HepG2 (cell line): Measurements from ENCODE around the gene GRIN2C. TPM values are rescaled to one million over a fixed set of nuclear protein-coding genes. Genes with fewer than 3 reads are reported as not detected.

Experiments used
- ATAC-seq: fragments of 200-7000 bp; cut with Tn5 transposase; 3 replicates; pipeline ENCODE4 v1.9.1; 2020; ENCODE audit warnings: mild to moderate bottlenecking, moderate library complexity
- BruUV-seq: library from RNA; stranded (reverse); fragments of 400-500 nt; replicated peaks from 2 replicates; lab custom pipeline; 2021; lab: Mats Ljungman, UMichigan
- CTCF ChIA-PET: fragments of 300-600 bp; formaldehyde crosslinking; extraction: SDS; loops from one replicate; lab custom pipeline; 2021; ENCODE audit warnings: low total read pairs, inconsistent platforms, low intra/inter-chr PET ratio; lab: Yijun Ruan, JAX
- POLR2A ChIA-PET: fragments of 350-600 bp; sonication (Branson Sonifier 250); formaldehyde crosslinking; loops from one replicate; lab custom pipeline; 2020; ENCODE audit warnings: antibody characterized with exemption, inconsistent platforms; lab: Yijun Ruan, JAX
- DNase-seq: peaks from one replicate; pipeline ENCODE4 v3.0.0-alpha.2; 2015; ENCODE audit warnings: low spot score
- FAIRE-seq: peaks from 3 replicates; lab custom pipeline; 2011; peaks lifted over from hg19 to GRCh38; lab: Jason Lieb, UNC
- H2AFZ ChIP-seq: one replicate; pipeline ENCODE4 v1.6.1; 2011; ENCODE audit warnings: low read length, inconsistent platforms
- H3K27ac ChIP-seq: fragments of 300-600 bp; 3 replicates; pipeline ENCODE4 v1.8.0; 2011; ENCODE audit warnings: mixed run types, mild to moderate bottlenecking, mixed read lengths, low read length, inconsistent platforms; ENCODE audit not compliant: insufficient read depth; ENCODE audit errors: extremely low read length
- H3K27me3 ChIP-seq, 2 experiments: fragments of 200-600 bp in 1 of 2; 2 replicates in 1 of 2; 3 replicates in 1 of 2; pipeline versions ENCODE4 v1.6.0 to v1.8.0; 2011; ENCODE audit warnings: low read length in 2 of 2, mild to moderate bottlenecking in 2 of 2, moderate library complexity in 2 of 2, inconsistent platforms in 1 of 2; ENCODE audit not compliant: insufficient read depth in 2 of 2, control insufficient read depth in 1 of 2
- H3K36me3 ChIP-seq, 2 experiments: fragments of 200-600 bp in 1 of 2; replicated peaks in 1 of 2; 2 replicates in 1 of 2; 3 replicates in 1 of 2; pipeline versions ENCODE4 v1.5.1 to v1.8.0; 2011; ENCODE audit warnings: low read length in 2 of 2, inconsistent platforms in 1 of 2; ENCODE audit not compliant: insufficient read depth in 2 of 2, control insufficient read depth in 1 of 2
- H3K4me1 ChIP-seq: 2 replicates; pipeline ENCODE4 v1.5.1; 2012; ENCODE audit warnings: low read length, inconsistent platforms; ENCODE audit not compliant: insufficient read depth
- H3K4me2 ChIP-seq: 2 replicates; pipeline ENCODE4 v1.6.0; 2011; ENCODE audit warnings: low read depth, low read length, inconsistent platforms
- H3K4me3 ChIP-seq, 3 experiments: fragments of 200-600 bp in 1 of 3; sonication (generic), shearing (Covaris generic) in 1 of 3; replicated peaks in 1 of 3; 2 replicates each; pipeline ENCODE4 v1.5.1; 2011 to 2016; ENCODE audit warnings: low read length in 3 of 3, inconsistent platforms in 2 of 3, low read depth in 2 of 3, mild to moderate bottlenecking in 2 of 3, control low read depth in 1 of 3, mixed read lengths in 1 of 3; ENCODE audit not compliant: insufficient read depth in 1 of 3
- H3K79me2 ChIP-seq: one replicate; pipeline ENCODE4 v1.6.1; 2011; ENCODE audit warnings: low read length, inconsistent platforms; ENCODE audit not compliant: insufficient read depth
- H3K9ac ChIP-seq: 2 replicates; pipeline ENCODE4 v1.6.0; 2011; ENCODE audit warnings: mild to moderate bottlenecking, low read depth, low read length, inconsistent platforms; ENCODE audit not compliant: insufficient read depth
- H3K9me3 ChIP-seq: 2 replicates; pipeline ENCODE4 v1.5.1; 2012; ENCODE audit warnings: mild to moderate bottlenecking, low read length
- H4K20me1 ChIP-seq: 2 replicates; pipeline ENCODE4 v1.6.0; 2011; ENCODE audit warnings: inconsistent platforms, mild to moderate bottlenecking, low read length, moderate library complexity; ENCODE audit not compliant: insufficient read depth
- CBFB ChIP-seq: sonication (generic); formaldehyde crosslinking; IDR thresholded peaks from 2 replicates; pipeline ENCODE4 v1.4.0; 2020; ENCODE audit warnings: missing genetic modification reagents
- CC2D1A ChIP-seq: sonication (generic); formaldehyde crosslinking; IDR thresholded peaks from 2 replicates; pipeline ENCODE4 v1.8.1; 2023; ENCODE audit warnings: mild to moderate bottlenecking, missing genetic modification reagents
- CERS6 ChIP-seq: sonication (generic); formaldehyde crosslinking; IDR thresholded peaks from 2 replicates; pipeline ENCODE4 v1.5.0; 2020; ENCODE audit warnings: missing genetic modification reagents
- DNMT1 ChIP-seq: sonication (generic); formaldehyde crosslinking; IDR thresholded peaks from 2 replicates; pipeline ENCODE4 v1.5.1; 2020; ENCODE audit warnings: mild to moderate bottlenecking, missing genetic modification reagents
- PRDM15 ChIP-seq: sonication (generic); formaldehyde crosslinking; IDR thresholded peaks from 2 replicates; pipeline ENCODE4 v1.4.0; 2020; ENCODE audit warnings: missing genetic modification reagents
- RNF219 ChIP-seq: sonication (generic); formaldehyde crosslinking; IDR thresholded peaks from 2 replicates; pipeline ENCODE4 v1.5.0; 2020; ENCODE audit warnings: mild to moderate bottlenecking, missing genetic modification reagents
- TRAFD1 ChIP-seq: sonication (generic); formaldehyde crosslinking; IDR thresholded peaks from 2 replicates; pipeline ENCODE4 v1.5.1; 2020; ENCODE audit warnings: missing genetic modification reagents, mild to moderate bottlenecking, borderline replicate concordance
- WIZ ChIP-seq: sonication (generic); formaldehyde crosslinking; IDR thresholded peaks from 2 replicates; pipeline ENCODE4 v1.5.1; 2020; ENCODE audit warnings: mild to moderate bottlenecking, missing genetic modification reagents
- ZBTB14 ChIP-seq: sonication (generic); formaldehyde crosslinking; IDR thresholded peaks from 2 replicates; pipeline ENCODE4 v1.4.0; 2020; ENCODE audit warnings: missing genetic modification reagents
- ZNF572 ChIP-seq: sonication (generic); formaldehyde crosslinking; IDR thresholded peaks from 2 replicates; pipeline ENCODE4 v1.5.1; 2020; ENCODE audit warnings: mild to moderate bottlenecking, missing genetic modification reagents
- ZNF576 ChIP-seq: sonication (generic); formaldehyde crosslinking; IDR thresholded peaks from 2 replicates; pipeline ENCODE4 v1.4.0; 2020; ENCODE audit warnings: mild to moderate bottlenecking, missing genetic modification reagents
- ZNF660 ChIP-seq: sonication (generic); formaldehyde crosslinking; IDR thresholded peaks from 2 replicates; pipeline ENCODE4 v1.5.1; 2020; ENCODE audit warnings: mild to moderate bottlenecking, low read depth, missing genetic modification reagents, borderline replicate concordance
- whole genome bisulfite sequencing: methylation state at CpG from one replicate; pipeline ENCODE4 v1.1.6; 2017; ENCODE audit warnings: low lambda C conversion rate; 5-methylcytosine and 5-hydroxymethylcytosine counted together
- in situ Hi-C: cut with HindIII; loops from 2 replicates; pipeline ENCODE4 v1.10.0; 2017; ENCODE audit warnings: low pct_unique_long_range_greater_than_20kb; ENCODE audit not compliant: extremely low pct_ligation_motif_present
- intact Hi-C: fragments of 100-400 bp; cut with micrococcal nuclease; formaldehyde crosslinking; loops from one replicate; pipeline ENCODE4 v1.10.0; 2022; ENCODE audit not compliant: unreplicated experiment
- polyA plus RNA-seq, 8 experiments: library from polyadenylated mRNA; depleted of rRNA in 3 of 8; stranded (reverse) in 7 of 8; unstranded in 1 of 8; fragments of >200 nt; fragmentation: Illumina TruSeq in 4 of 8; extraction: Trizol in 4 of 8; gene quantifications; 2 replicates each; pipeline versions ENCODE4 v1.2.1 to v1.2.3, GENCODE V29; 2011 to 2016; ENCODE audit warnings: low read depth in 4 of 8, missing spikeins in 1 of 8, mixed read lengths in 1 of 8; ENCODE audit not compliant: insufficient read depth in 1 of 8
- total RNA-seq, 5 experiments: library from RNA; depleted of rRNA; stranded (reverse); fragments of >200 nt; fragmentation: Illumina TruSeq; extraction: Trizol; gene quantifications; 2 replicates each; pipeline ENCODE4 v1.2.3, GENCODE V29; 2016; ENCODE audit warnings: low read depth in 1 of 5

The GRIN2C gene
- total and polyA plus RNA-seq, 2 of the 13 experiments (the other 11 are each of a cell fraction or from before 2014, with no cell fraction given), result 0.03 to 0.11 TPM

- in situ Hi-C loops (no loop called here), intact Hi-C loops (no loop called here)
- no peaks in the 10 kb centered on the region for H3K36me3 ChIP-seq
- WGBS, result 69% methylated on average over 6 of the region's 7 CpGs
- ChIA-PET POLR2A (interaction anchor here (0.6 to 2.4 kb wide), 2 partner anchors 18 to 684 kb away, joined by 3 to 10 read pairs; partner anchors contain the start of gene FDXR), CTCF (no interaction called here)
- peaks cover 12 to 77% of the 10 kb centered on the region in 2 experiments for H3K27me3 ChIP-seq
- no peak overlapping the region for H3K4me3 ChIP-seq
- DNase-seq (no peak), ATAC-seq (no peak), FAIRE-seq (no peak)
- H3K27ac ChIP-seq, result no peak overlapping the region
- H2AFZ ChIP-seq, result no peak overlapping the region
- H3K79me2 ChIP-seq, result no peaks in the 10 kb centered on the region
- no TSS peak for BruUV-seq
- no peaks in the 10 kb centered on the region for H3K9me3 ChIP-seq
- H3K9ac ChIP-seq, result no peak overlapping the region
- H4K20me1 ChIP-seq, result no peaks in the 10 kb centered on the region
- no peak overlapping the region for H3K4me2 ChIP-seq
- peaks cover 26% of the 10 kb centered on the region for H3K4me1 ChIP-seq
- no peak for TF ChIP-seq TRAFD1 (CRISPR knock-in tag)
- TF ChIP-seq ZBTB14 (CRISPR knock-in tag), result no peak
- no peak for TF ChIP-seq ZNF660 (CRISPR knock-in tag)
- no peak for TF ChIP-seq DNMT1 (CRISPR knock-in tag)
- TF ChIP-seq RNF219 (CRISPR knock-in tag), result no peak
- no peak for TF ChIP-seq CERS6 (CRISPR knock-in tag)
- TF ChIP-seq ZNF572 (CRISPR knock-in tag), result no peak
- TF ChIP-seq PRDM15 (CRISPR knock-in tag), result no peak
- TF ChIP-seq CC2D1A (CRISPR knock-in tag), result no peak
- no peak for TF ChIP-seq ZNF576
- no peak for TF ChIP-seq CBFB (CRISPR knock-in tag)
- no peak for TF ChIP-seq WIZ (CRISPR knock-in tag)
Measured at GRCh38 chr17:74890554-74890953, 30.9 kb upstream of the GRIN2C start.
